ENCODE data around the gene SNX25.

- TF ChIP-seq, protein P1, sequence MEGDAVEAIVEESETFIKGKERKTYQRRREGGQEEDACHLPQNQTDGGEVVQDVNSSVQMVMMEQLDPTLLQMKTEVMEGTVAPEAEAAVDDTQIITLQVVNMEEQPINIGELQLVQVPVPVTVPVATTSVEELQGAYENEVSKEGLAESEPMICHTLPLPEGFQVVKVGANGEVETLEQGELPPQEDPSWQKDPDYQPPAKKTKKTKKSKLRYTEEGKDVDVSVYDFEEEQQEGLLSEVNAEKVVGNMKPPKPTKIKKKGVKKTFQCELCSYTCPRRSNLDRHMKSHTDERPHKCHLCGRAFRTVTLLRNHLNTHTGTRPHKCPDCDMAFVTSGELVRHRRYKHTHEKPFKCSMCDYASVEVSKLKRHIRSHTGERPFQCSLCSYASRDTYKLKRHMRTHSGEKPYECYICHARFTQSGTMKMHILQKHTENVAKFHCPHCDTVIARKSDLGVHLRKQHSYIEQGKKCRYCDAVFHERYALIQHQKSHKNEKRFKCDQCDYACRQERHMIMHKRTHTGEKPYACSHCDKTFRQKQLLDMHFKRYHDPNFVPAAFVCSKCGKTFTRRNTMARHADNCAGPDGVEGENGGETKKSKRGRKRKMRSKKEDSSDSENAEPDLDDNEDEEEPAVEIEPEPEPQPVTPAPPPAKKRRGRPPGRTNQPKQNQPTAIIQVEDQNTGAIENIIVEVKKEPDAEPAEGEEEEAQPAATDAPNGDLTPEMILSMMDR (IDR thresholded peaks at IDR 0.05), result no peak
- no peak for TF ChIP-seq POLR2A (IDR thresholded peaks at IDR 0.05)
Measured at GRCh38 chr4:185411849-185412248, 202.5 kb downstream of the SNX25 start.
